Muscle layer of duodenum (tissue), 2 donors: ENCODE results near the gene CCIN.

Experiments
- H3K27ac ChIP-seq: one replicate; pipeline ENCODE4 v1.7.0; 2013; ENCODE audit warnings: mild to moderate bottlenecking, low read length
- H3K27me3 ChIP-seq: one replicate; pipeline ENCODE4 v1.7.0; 2013; ENCODE audit warnings: low read depth, mild to moderate bottlenecking, control low read depth, low read length
- H3K36me3 ChIP-seq, 2 donors: one replicate each; pipeline ENCODE4 v1.7.0; 2013; ENCODE audit warnings: low read length in 2 of 2, control low read depth in 1 of 2, mild to moderate bottlenecking in 1 of 2; ENCODE audit not compliant: insufficient read depth in 2 of 2, control insufficient read depth in 1 of 2
- H3K4me1 ChIP-seq, 2 donors: one replicate each; pipeline ENCODE4 v1.7.0; 2013; ENCODE audit warnings: low read length in 2 of 2, mild to moderate bottlenecking in 2 of 2, control low read depth in 1 of 2, moderate library complexity in 1 of 2; ENCODE audit not compliant: insufficient read depth in 2 of 2, control insufficient read depth in 1 of 2
- H3K4me3 ChIP-seq, 2 donors: one replicate each; pipeline ENCODE4 v1.7.0; 2013; ENCODE audit warnings: low read length in 2 of 2, low read depth in 1 of 2, mild to moderate bottlenecking in 1 of 2
- H3K9me3 ChIP-seq, 2 donors: one replicate each; pipeline ENCODE4 v1.7.0; 2013; ENCODE audit warnings: low read length in 2 of 2, control low read depth in 1 of 2, mild to moderate bottlenecking in 1 of 2; ENCODE audit not compliant: control insufficient read depth in 1 of 2
- donor health status: healthy.

The CCIN gene

DNA sequence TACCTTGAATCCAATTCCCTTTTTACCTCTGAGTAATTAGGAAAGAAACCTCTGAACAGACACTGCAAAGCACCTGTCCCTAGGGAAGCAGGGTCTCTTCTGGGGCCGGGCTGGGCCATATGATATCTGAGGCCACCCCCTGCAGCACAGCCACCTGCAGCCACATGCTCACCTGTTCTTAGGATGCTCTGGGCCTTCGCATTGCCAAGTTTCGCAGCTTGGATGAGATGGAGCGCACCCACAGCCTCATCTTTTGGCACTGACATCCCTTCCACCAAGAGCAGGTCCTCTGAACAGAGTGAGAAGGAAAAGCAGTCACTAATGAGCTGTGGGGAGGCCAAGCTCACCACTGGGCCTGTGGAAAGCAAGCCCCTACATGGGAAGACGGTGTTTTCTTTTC is 48.8 kb downstream of the CCIN start:
- peaks cover 57 to 64% of the 10 kb centered on the region in 2 donors for H3K36me3 ChIP-seq

DNA sequence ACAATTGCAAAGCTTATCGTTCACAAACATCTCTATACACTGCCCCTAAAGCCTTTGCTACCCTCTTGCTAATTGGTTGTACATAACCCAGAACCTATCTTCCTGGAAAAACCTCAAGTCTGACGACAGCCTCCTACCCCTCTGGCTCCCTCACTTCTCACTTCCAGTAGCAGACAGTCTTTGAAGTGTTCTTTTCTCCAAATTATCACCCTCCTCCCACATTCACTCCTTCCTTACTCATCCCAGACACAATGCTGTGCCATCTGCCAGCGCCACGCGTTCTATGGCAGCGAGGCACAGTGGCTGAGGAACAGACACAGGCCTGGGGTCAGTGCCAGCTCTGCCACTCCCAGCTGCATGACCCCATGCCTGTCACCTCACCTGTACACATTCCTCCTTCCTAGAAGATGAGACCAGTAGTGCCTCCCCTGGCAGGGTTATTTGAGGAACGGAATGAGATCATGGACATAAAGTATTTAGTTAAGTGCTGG is 49.3 kb downstream of the CCIN start:
- H3K4me3 ChIP-seq, result no peak overlapping the region
- peaks cover 57 to 64% of the 10 kb centered on the region in 2 donors for H3K36me3 ChIP-seq
- no peaks in the 10 kb centered on the region for H3K27me3 ChIP-seq
- H3K27ac ChIP-seq, result no peak overlapping the region
- peaks cover 0 to 6% of the 10 kb centered on the region in 2 donors for H3K9me3 ChIP-seq
- H3K4me1 ChIP-seq, result peaks cover 0 to 18% of the 10 kb centered on the region in 2 donors

More for the DNA sequence above, 48.8 kb downstream of the CCIN start:
- no peak overlapping the region for H3K27ac ChIP-seq
- no peak overlapping the region for H3K4me3 ChIP-seq
- peaks cover 0 to 6% of the 10 kb centered on the region in 2 donors for H3K9me3 ChIP-seq
- no peaks in the 10 kb centered on the region for H3K27me3 ChIP-seq
- H3K4me1 ChIP-seq, result peaks cover 0 to 18% of the 10 kb centered on the region in 2 donors
